ENCODE data around the gene RAX.

- TF ChIP-seq CTCF (IDR thresholded peaks at IDR 0.05; ENCODE audit: low read depth, low read length): no peak
- no peak for TF ChIP-seq EZH2phosphoT487 (IDR thresholded peaks at IDR 0.05; ENCODE audit: low read depth)
Measured at GRCh38 chr18:59231877-59232276, 41.4 kb downstream of the RAX start.
